DOHH2 (cell line): ENCODE results near the gene GLT1D1.

Source experiments
- H3F3A ChIP-seq: fragments of 200-600 bp; sonication (generic), shearing (Covaris generic); 2 replicates; pipeline ENCODE4 v1.6.0; 2016; ENCODE audit warnings: antibody characterized with exemption, mild to moderate bottlenecking; ENCODE audit not compliant: control insufficient read depth, insufficient read depth
- H3K27ac ChIP-seq: fragments of 200-600 bp; sonication (generic); 2 replicates; pipeline ENCODE4 v1.5.1; 2014; ENCODE audit warnings: low read depth, mild to moderate bottlenecking, low read length, moderate library complexity
- H3K27me3 ChIP-seq: fragments of 200-600 bp; sonication (generic); 2 replicates; pipeline ENCODE4 v1.6.1; 2014; ENCODE audit warnings: mild to moderate bottlenecking, low read length, mixed read lengths; ENCODE audit not compliant: control insufficient read depth
- H3K36me3 ChIP-seq: fragments of 200-600 bp; sonication (generic); 2 replicates; pipeline ENCODE4 v1.6.1; 2014; ENCODE audit warnings: mild to moderate bottlenecking, low read length, moderate library complexity, mixed read lengths; ENCODE audit not compliant: control insufficient read depth
- H3K4me1 ChIP-seq: fragments of 200-600 bp; sonication (generic); 2 replicates; pipeline ENCODE4 v1.6.1; 2014; ENCODE audit warnings: mild to moderate bottlenecking, low read length, mixed read lengths; ENCODE audit not compliant: control insufficient read depth
- H3K4me2 ChIP-seq: fragments of 200-600 bp; sonication (generic); 2 replicates; pipeline ENCODE4 v1.6.0; 2014; ENCODE audit warnings: mild to moderate bottlenecking, low read length, moderate library complexity
- H3K4me3 ChIP-seq: fragments of 200-600 bp; sonication (generic); 2 replicates; pipeline ENCODE4 v1.5.1; 2014; ENCODE audit warnings: mild to moderate bottlenecking, low read length, mixed read lengths
- H3K79me2 ChIP-seq: fragments of 200-600 bp; sonication (generic); 2 replicates; pipeline ENCODE4 v1.6.1; 2014; ENCODE audit warnings: mild to moderate bottlenecking, low read length, mixed read lengths; ENCODE audit not compliant: control insufficient read depth
- H3K9me2 ChIP-seq: fragments of 200-600 bp; sonication (generic); replicated peaks from 2 replicates; pipeline ENCODE4 v1.6.1; 2014; ENCODE audit warnings: mild to moderate bottlenecking, low read length, mixed read lengths; ENCODE audit not compliant: control insufficient read depth
- H3K9me3 ChIP-seq: fragments of 200-600 bp; sonication (generic); 2 replicates; pipeline ENCODE4 v1.6.1; 2014; ENCODE audit warnings: antibody characterized with exemption, low read length, mixed read lengths; ENCODE audit not compliant: control insufficient read depth, insufficient read depth
- H4K20me1 ChIP-seq: fragments of 200-600 bp; sonication (generic); 2 replicates; pipeline ENCODE4 v1.6.0; 2014; ENCODE audit warnings: low read depth, mild to moderate bottlenecking, antibody characterized with exemption, low read length, moderate library complexity; ENCODE audit not compliant: control insufficient read depth, insufficient read depth
- CTCF ChIP-seq: fragments of 200-600 bp; sonication (generic); IDR thresholded peaks from one replicate; pipeline ENCODE4 v1.5.1; 2014; ENCODE audit warnings: antibody characterized with exemption, mild to moderate bottlenecking, low read depth, low read length; ENCODE audit not compliant: poor library complexity, severe bottlenecking
- EZH2phosphoT487 ChIP-seq: fragments of 200-600 bp; sonication (generic); IDR thresholded peaks from 2 replicates; pipeline ENCODE4 v1.6.1; 2017; ENCODE audit warnings: borderline replicate concordance, mild to moderate bottlenecking, antibody characterized with exemption, low read length, moderate library complexity, mixed read lengths

The GLT1D1 gene

GRCh38 chr12:128856035-128856790 lies 2.9 kb downstream of the GLT1D1 start:
- Histone ChIP-seq H3K27ac (no peak overlapping the region), H4K20me1 (0 out of 2 replicates have a peak, but pooled peaks cover 3% of the 10 kb centered on the region), H3K4me1 (no peaks in the 10 kb centered on the region), H3K4me3 (no peak overlapping the region), H3K27me3 (peaks cover 49% of the 10 kb centered on the region), H3K9me2 (no peaks in the 10 kb centered on the region), H3K4me2 (no peak overlapping the region), H3K36me3 (no peaks in the 10 kb centered on the region), H3K9me3 (no peaks in the 10 kb centered on the region), H3K79me2 (no peaks in the 10 kb centered on the region), H3F3A (no peaks in the 10 kb centered on the region)
- TF ChIP-seq EZH2phosphoT487 (no peak), CTCF (no peak)

GRCh38 chr12:128856791-128857078 lies 3.5 kb downstream of the GLT1D1 start:
- Histone ChIP-seq H3K4me1 (no peaks in the 10 kb centered on the region), H3K9me2 (no peaks in the 10 kb centered on the region), H3K4me2 (no peak overlapping the region), H3K36me3 (no peaks in the 10 kb centered on the region), H3K27ac (no peak overlapping the region), H4K20me1 (0 out of 2 replicates have a peak, but pooled peaks cover 3% of the 10 kb centered on the region), H3K4me3 (no peak overlapping the region), H3K79me2 (no peaks in the 10 kb centered on the region), H3K27me3 (peaks cover 48% of the 10 kb centered on the region), H3F3A (no peaks in the 10 kb centered on the region), H3K9me3 (no peaks in the 10 kb centered on the region)
- no peak for TF ChIP-seq CTCF
- TF ChIP-seq EZH2phosphoT487, result no peak

GRCh38 chr12:128857133-128857763 lies 4.0 kb downstream of the GLT1D1 start:
- TF ChIP-seq CTCF (no peak), EZH2phosphoT487 (no peak)
- Histone ChIP-seq H3K27me3 (peaks cover 43% of the 10 kb centered on the region), H3K27ac (no peak overlapping the region), H4K20me1 (0 out of 2 replicates have a peak, but pooled peaks cover 3% of the 10 kb centered on the region), H3F3A (no peaks in the 10 kb centered on the region), H3K79me2 (no peaks in the 10 kb centered on the region), H3K4me3 (no peak overlapping the region), H3K4me1 (no peaks in the 10 kb centered on the region), H3K9me3 (no peaks in the 10 kb centered on the region), H3K4me2 (no peak overlapping the region), H3K36me3 (no peaks in the 10 kb centered on the region), H3K9me2 (no peaks in the 10 kb centered on the region)
